WTC11 (cell line): ENCODE data around the gene GPATCH2. TPM values are rescaled to one million over a fixed set of nuclear protein-coding genes. Genes with fewer than 3 reads are reported as not detected.
A peak's percentile ranks its signal among the peaks of the same experiment; 100 is the strongest.

Experiments
- ATAC-seq: fragments of 200-7000 bp; cut with Tn5 transposase; 2 replicates; pipeline ENCODE4 v1.10.0; 2021; ENCODE audit warnings: mild to moderate bottlenecking, moderate library complexity
- CTCF ChIA-PET: fragments of 300-600 bp; sonication (Branson Sonifier 250); formaldehyde crosslinking; loops from one replicate; lab custom pipeline; 2021; ENCODE audit warnings: antibody characterized with exemption; lab: Charles Lee
- POLR2A ChIA-PET: fragments of 350-600 bp; sonication (Branson Sonifier 250); formaldehyde crosslinking; loops from one replicate; lab custom pipeline; 2021; ENCODE audit warnings: antibody characterized with exemption; lab: Charles Lee
- DNase-seq: peaks from one replicate; pipeline ENCODE4 v3.0.0; 2021; ENCODE audit warnings: low spot score
- H3K27ac Mint-ChIP-seq: 2 replicates; pipeline ENCODE4 v1.8.0; 2021; ENCODE audit warnings: mixed read lengths
- H3K27me3 Mint-ChIP-seq: 2 replicates; pipeline ENCODE4 v1.8.0; 2021; ENCODE audit warnings: low read depth, mild to moderate bottlenecking, moderate library complexity, mixed read lengths
- H3K36me3 Mint-ChIP-seq: 2 replicates; pipeline ENCODE4 v1.8.0; 2021; ENCODE audit warnings: mixed read lengths
- H3K4me1 Mint-ChIP-seq: 2 replicates; pipeline ENCODE4 v1.8.0; 2022; ENCODE audit warnings: mixed read lengths
- H3K4me3 Mint-ChIP-seq: 2 replicates; pipeline ENCODE4 v1.8.0; 2021; ENCODE audit warnings: mild to moderate bottlenecking, moderate library complexity, mixed read lengths
- H3K9me3 Mint-ChIP-seq: 2 replicates; pipeline ENCODE4 v1.8.0; 2021; ENCODE audit warnings: mixed read lengths
- ATF2 ChIP-seq: sonication (generic); formaldehyde crosslinking; IDR thresholded peaks from 2 replicates; pipeline ENCODE4 v1.8.1; 2022; ENCODE audit warnings: low read depth, missing genetic modification reagents, borderline replicate concordance
- ATF3 ChIP-seq: sonication (generic); formaldehyde crosslinking; conservative IDR thresholded peaks from 2 replicates; pipeline ENCODE4 v1.8.1; 2022; ENCODE audit warnings: mild to moderate bottlenecking, missing genetic modification reagents
- CTCF ChIP-seq: fragments of 200-600 bp; IDR thresholded peaks from 2 replicates; pipeline ENCODE4 v1.8.0; 2022; ENCODE audit warnings: antibody characterized with exemption
- E2F4 ChIP-seq: sonication (generic); formaldehyde crosslinking; IDR thresholded peaks from 2 replicates; pipeline ENCODE4 v1.8.1; 2022; ENCODE audit warnings: low read depth, mild to moderate bottlenecking, moderate library complexity, missing genetic modification reagents, borderline replicate concordance
- E2F5 ChIP-seq: sonication (generic); formaldehyde crosslinking; IDR thresholded peaks from 2 replicates; pipeline ENCODE4 v1.8.1; 2022; ENCODE audit warnings: mild to moderate bottlenecking, moderate library complexity, missing genetic modification reagents
- GABPB1 ChIP-seq: sonication (generic); formaldehyde crosslinking; IDR thresholded peaks from 2 replicates; pipeline ENCODE4 v1.8.1; 2023; ENCODE audit warnings: mild to moderate bottlenecking, missing genetic modification reagents
- MAX ChIP-seq: sonication (generic); formaldehyde crosslinking; IDR thresholded peaks from 2 replicates; pipeline ENCODE4 v1.8.0; 2022; ENCODE audit warnings: mild to moderate bottlenecking, missing genetic modification reagents
- MXD4 ChIP-seq: fragments of 250-450 bp; sonication (Bioruptor Pico); IDR thresholded peaks from 2 replicates; pipeline ENCODE4 v1.8.0; 2021; ENCODE audit warnings: mild to moderate bottlenecking, moderate library complexity, borderline replicate concordance
- MYBL2 ChIP-seq: sonication (generic); formaldehyde crosslinking; IDR thresholded peaks from 2 replicates; pipeline ENCODE4 v1.8.1; 2023; ENCODE audit warnings: mild to moderate bottlenecking, moderate library complexity, missing genetic modification reagents
- NR3C1 ChIP-seq: sonication (generic); formaldehyde crosslinking; conservative IDR thresholded peaks from 2 replicates; pipeline ENCODE4 v1.8.1; 2023; ENCODE audit warnings: low read depth, mild to moderate bottlenecking, missing genetic modification reagents
- OVOL2 ChIP-seq: fragments of 250-450 bp; sonication (Bioruptor Pico); IDR thresholded peaks from 2 replicates; pipeline ENCODE4 v1.9.0; 2021; ENCODE audit warnings: mild to moderate bottlenecking, borderline replicate concordance
- PREB ChIP-seq: sonication (generic); formaldehyde crosslinking; IDR thresholded peaks from 2 replicates; pipeline ENCODE4 v1.8.1; 2022; ENCODE audit warnings: mild to moderate bottlenecking, missing genetic modification reagents, moderate library complexity, borderline replicate concordance
- PRRX2 ChIP-seq: fragments of 250-450 bp; sonication (Bioruptor Pico); IDR thresholded peaks from 2 replicates; pipeline ENCODE4 v1.8.0; 2021; ENCODE audit warnings: mild to moderate bottlenecking
- SMAD4 ChIP-seq: sonication (generic); formaldehyde crosslinking; IDR thresholded peaks from 2 replicates; pipeline ENCODE4 v1.8.0; 2022; ENCODE audit warnings: mild to moderate bottlenecking, missing genetic modification reagents
- SP1 ChIP-seq: sonication (generic); formaldehyde crosslinking; conservative IDR thresholded peaks from 2 replicates; pipeline ENCODE4 v1.8.1; 2022; ENCODE audit warnings: missing genetic modification reagents
- TCF7 ChIP-seq: sonication (generic); formaldehyde crosslinking; IDR thresholded peaks from 2 replicates; pipeline ENCODE4 v1.8.0; 2022; ENCODE audit warnings: mild to moderate bottlenecking, low read depth, missing genetic modification reagents, moderate library complexity
- USF1 ChIP-seq: sonication (generic); formaldehyde crosslinking; IDR thresholded peaks from 2 replicates; pipeline ENCODE4 v1.8.0; 2022; ENCODE audit warnings: mild to moderate bottlenecking, missing genetic modification reagents
- ZMAT4 ChIP-seq: fragments of 250-450 bp; sonication (Bioruptor Pico); IDR thresholded peaks from 2 replicates; pipeline ENCODE4 v1.9.0; 2021; ENCODE audit warnings: mild to moderate bottlenecking
- ZNF232 ChIP-seq: sonication (generic); formaldehyde crosslinking; IDR thresholded peaks from 2 replicates; pipeline ENCODE4 v1.8.0; 2022; ENCODE audit warnings: mild to moderate bottlenecking, missing genetic modification reagents
- ZNF396 ChIP-seq: fragments of 250-450 bp; sonication (Bioruptor Pico); IDR thresholded peaks from 2 replicates; pipeline ENCODE4 v1.8.0; 2021; ENCODE audit warnings: mild to moderate bottlenecking, moderate library complexity, borderline replicate concordance
- total RNA-seq: library from RNA; stranded (reverse); gene quantifications from 3 replicates; pipeline ENCODE4 v1.2.3, GENCODE V29; 2021

Gene GPATCH2
- total RNA-seq, 1 experiment from 2014 or later, result 11.5 TPM

- ATAC-seq (no peak), DNase-seq (no peak)
- CTCF ChIA-PET, result no interaction called here
- H3K27ac Mint-ChIP-seq, result no peak overlapping the region
- H3K9me3 Mint-ChIP-seq, result no peaks in the 10 kb centered on the region
- POLR2A ChIA-PET, result no interaction called here
- TF ChIP-seq CTCF (no peak), MYBL2 (CRISPR knock-in tag) (no peak)
- no peaks in the 10 kb centered on the region for H3K27me3 Mint-ChIP-seq
- peaks cover 14% of the 10 kb centered on the region for H3K4me1 Mint-ChIP-seq
- no peak overlapping the region for H3K4me3 Mint-ChIP-seq
- H3K36me3 Mint-ChIP-seq, result no peaks in the 10 kb centered on the region
These were observed 3.5 kb downstream of the GPATCH2 start for GRCh38 chr1:217627431-217627830.

GRCh38 chr1:217626321-217626720, 4.6 kb downstream of the GPATCH2 start:
- Mint-ChIP-seq H3K4me3 (no peak overlapping the region), H3K27ac (no peak overlapping the region), H3K4me1 (peaks cover 20% of the 10 kb centered on the region), H3K27me3 (no peaks in the 10 kb centered on the region), H3K36me3 (no peaks in the 10 kb centered on the region), H3K9me3 (no peaks in the 10 kb centered on the region)
- no peak for ATAC-seq
- ChIA-PET CTCF (no interaction called here), POLR2A (no interaction called here)
- DNase-seq, result no peak
- TF ChIP-seq SP1 (CRISPR knock-in tag) (no peak), SMAD4 (CRISPR knock-in tag) (no peak), PRRX2 (CRISPR knock-in tag) (no peak), OVOL2 (no peak), TCF7 (no peak), ATF3 (no peak), PREB (CRISPR knock-in tag) (no peak), ZNF232 (CRISPR knock-in tag) (no peak), GABPB1 (no peak)

- Mint-ChIP-seq H3K27ac (no peak overlapping the region), H3K27me3 (no peaks in the 10 kb centered on the region), H3K9me3 (no peaks in the 10 kb centered on the region), H3K36me3 (peaks cover 9% of the 10 kb centered on the region), H3K4me1 (peaks cover 18% of the 10 kb centered on the region), H3K4me3 (no peak overlapping the region)
- TF ChIP-seq ZMAT4 (no peak), ATF2 (CRISPR knock-in tag) (no peak), ATF3 (no peak), MAX (no peak)
- no peak for ATAC-seq
- DNase-seq, result no peak
- POLR2A ChIA-PET, result interaction anchor here (0.6 kb wide), 1 partner anchor 885 kb away, joined by 6 read pairs; no protein-coding TSS in a partner anchor
- CTCF ChIA-PET, result interaction anchor here (1.5 kb wide), 1 partner anchor 9 kb away, joined by 7 read pairs; the partner anchor contains the start of genes GPATCH2 and SPATA17
These were observed 8.8 kb downstream of the GPATCH2 start for GRCh38 chr1:217622042-217622441.

GRCh38 chr1:217620814-217621213, 10.1 kb downstream of the GPATCH2 start:
- Mint-ChIP-seq H3K4me3 (no peak overlapping the region), H3K27me3 (no peaks in the 10 kb centered on the region), H3K9me3 (no peaks in the 10 kb centered on the region), H3K4me1 (peaks cover 18% of the 10 kb centered on the region), H3K36me3 (peaks cover 9% of the 10 kb centered on the region), H3K27ac (peak overlapping the region; percentile 82; the same call in 1 of the 2 replicates)
- POLR2A ChIA-PET, result no interaction called here
- CTCF ChIA-PET, result no interaction called here
- no peak for DNase-seq
- ATAC-seq, result peak; percentile 51; the same call in 1 of the 2 replicates
- TF ChIP-seq E2F4 (CRISPR knock-in tag) (no peak), USF1 (no peak), E2F5 (CRISPR knock-in tag) (no peak), ZNF396 (CRISPR knock-in tag) (no peak), NR3C1 (CRISPR knock-in tag) (no peak), PRRX2 (CRISPR knock-in tag) (no peak), MXD4 (no peak)
